HG03108 (cell line): ENCODE data around the gene HPD.
A peak's percentile ranks its signal among the peaks of the same experiment; 100 is the strongest.
"Not testable (repeated sequence)": the region's sequence is repeated elsewhere in the genome, so short reads cannot be mapped to it uniquely, and the experiment has no call there.

ENCODE experiments used
- ATAC-seq: cut with Tn5 transposase; IDR thresholded peaks from one replicate; pipeline ENCODE4 v1.9.1; 2021; ENCODE audit warnings: moderate library complexity; ENCODE audit not compliant: unreplicated experiment

Gene HPD

GRCh38 chr12:121858662-121859572 lies at the start of gene HPD:
TSS of gene HPD (minus strand) at chr12:121858859. CDS start at chr12:121858823, 36 bp downstream.
- ATAC-seq, result no peak

- no peak for ATAC-seq
Measured at GRCh38 chr12:121905746-121906145, 47.1 kb upstream of the HPD start.

GRCh38 chr12:121903202-121903601 lies 44.5 kb upstream of the HPD start:
- no peak for ATAC-seq

GRCh38 chr12:121899590-121899989 lies 40.9 kb upstream of the HPD start:
- ATAC-seq, result no peak

- ATAC-seq, result no peak
Measured at GRCh38 chr12:121898287-121898686, 39.6 kb upstream of the HPD start.

- ATAC-seq, result no peak
Measured at GRCh38 chr12:121894633-121895032, 36.0 kb upstream of the HPD start.

GRCh38 chr12:121893961-121894460 lies 35.4 kb upstream of the HPD start:
- ATAC-seq, result no peak

- no peak for ATAC-seq
Measured at GRCh38 chr12:121892673-121893561, 34.3 kb upstream of the HPD start.

GRCh38 chr12:121889661-121890060 lies 31.0 kb upstream of the HPD start:
- ATAC-seq, result not testable (repeated sequence)

- no peak for ATAC-seq
Measured at GRCh38 chr12:121889274-121889624, 30.6 kb upstream of the HPD start.

GRCh38 chr12:121888478-121889273 lies 30.0 kb upstream of the HPD start, which contains the start of gene PSMD9:
TSS of gene PSMD9 (plus strand) at chr12:121888790. CDS start at chr12:121888857, 67 bp downstream.
- ATAC-seq, result peak; percentile 91

- ATAC-seq, result no peak
Measured at GRCh38 chr12:121888083-121888477, 29.4 kb upstream of the HPD start.

GRCh38 chr12:121885129-121885528 lies 26.5 kb upstream of the HPD start:
- ATAC-seq, result not testable (repeated sequence)

GRCh38 chr12:121883315-121883660 lies 24.6 kb upstream of the HPD start:
- no peak for ATAC-seq

- ATAC-seq, result not testable (repeated sequence)
Measured at GRCh38 chr12:121876080-121876447, 17.4 kb upstream of the HPD start.

GRCh38 chr12:121875582-121875981 lies 16.9 kb upstream of the HPD start:
- no peak for ATAC-seq

GRCh38 chr12:121874071-121874470 lies 15.4 kb upstream of the HPD start:
- no peak for ATAC-seq

- ATAC-seq, result no peak
Measured at GRCh38 chr12:121873216-121873569, 14.5 kb upstream of the HPD start.

GRCh38 chr12:121872546-121873215 lies 14.0 kb upstream of the HPD start:
- ATAC-seq, result no peak

- no peak for ATAC-seq
Measured at GRCh38 chr12:121871467-121871866, 12.8 kb upstream of the HPD start.
